Heart left ventricle (tissue), 16 donors: ENCODE data around the gene OTOF. TPM values are rescaled to one million over a fixed set of nuclear protein-coding genes. Genes with fewer than 3 reads are reported as not detected.

ENCODE experiments used
- ATAC-seq, 4 donors: fragments of 200-7000 bp; cut with Tn5 transposase; one replicate each; pipeline ENCODE4 v1.9.1; 2020 to 2022; ENCODE audit warnings: moderate library complexity in 4 of 4, mild to moderate bottlenecking in 3 of 4, moderate number of reproducible peaks in 1 of 4
- DNase-seq, 5 donors: peaks; one replicate each; pipeline ENCODE4 v3.0.0-alpha.2; 2020
- H3K27ac ChIP-seq, 12 donors: fragments of 200-600 bp; sonication (generic) in 4 of 12; one replicate each; pipeline versions ENCODE4 v1.5.0 to v1.8.0; 2016 to 2022; ENCODE audit warnings: mild to moderate bottlenecking in 2 of 12
- H3K27me3 ChIP-seq, 9 donors: fragments of 200-600 bp; sonication (generic) in 2 of 9; one replicate each; pipeline versions ENCODE4 v1.5.1 to v1.8.0; 2016 to 2022; ENCODE audit warnings: mild to moderate bottlenecking in 3 of 9
- H3K36me3 ChIP-seq, 9 donors: fragments of 200-600 bp; sonication (generic) in 2 of 9; one replicate each; pipeline versions ENCODE4 v1.5.0 to v1.8.0; 2018 to 2022; ENCODE audit warnings: mild to moderate bottlenecking in 2 of 9
- H3K4me1 ChIP-seq, 12 donors: fragments of 200-600 bp; sonication (generic) in 4 of 12; one replicate each; pipeline versions ENCODE4 v1.5.0 to v1.8.0; 2016 to 2022; ENCODE audit warnings: mild to moderate bottlenecking in 3 of 12
- H3K4me3 ChIP-seq, 12 donors: fragments of 200-600 bp; sonication (generic) in 4 of 12; one replicate each; pipeline versions ENCODE4 v1.5.0 to v1.8.0; 2017 to 2022; ENCODE audit warnings: mild to moderate bottlenecking in 9 of 12, moderate library complexity in 4 of 12
- H3K9me3 ChIP-seq, 12 donors: fragments of 200-600 bp; sonication (generic) in 4 of 12; one replicate each; pipeline versions ENCODE4 v1.5.0 to v1.8.0; 2016 to 2022; ENCODE audit warnings: mild to moderate bottlenecking in 1 of 12
- CTCF ChIP-seq, 12 donors: fragments of 200-600 bp; sonication (generic) in 4 of 12; IDR thresholded peaks; one replicate each; pipeline versions ENCODE4 v1.5.0 to v1.8.0; 2018 to 2022; ENCODE audit warnings: antibody characterized with exemption in 12 of 12, mild to moderate bottlenecking in 5 of 12
- POLR2A ChIP-seq, 2 donors: fragments of 450-650 bp; IDR thresholded peaks; one replicate each; pipeline ENCODE4 v1.6.1; 2017; ENCODE audit warnings: antibody characterized with exemption in 2 of 2, mild to moderate bottlenecking in 2 of 2, moderate library complexity in 2 of 2
- whole genome bisulfite sequencing, 4 donors: extraction: QIAGEN DNeasy Blood & Tissue Kit in 2 of 4; methylation state at CpG; one replicate each; pipeline versions ENCODE4 v1.1.5 to v1.1.7; 2013 to 2018; 5-methylcytosine and 5-hydroxymethylcytosine counted together
- intact Hi-C, 10 donors: fragments of 100-400 bp; cut with DNase I; formaldehyde crosslinking; loops; one replicate each; pipeline versions ENCODE4 v1.11.1 to v1.14.2; 2022
- polyA plus RNA-seq, 2 donors: library from polyadenylated mRNA; stranded (reverse); fragments of 200-250 nt; gene quantifications; one replicate each; pipeline ENCODE4 v1.2.3, GENCODE V29; 2013
- total RNA-seq, 9 donors: library from RNA; depleted of rRNA in 2 of 9; stranded (reverse); fragments of >200 nt in 2 of 9; fragmentation: NEBNext Ultra II Directional in 3 of 9; extraction: Animal tissue kit (Norgen Biotek cat#: 25700) in 3 of 9; gene quantifications; one replicate each; pipeline versions ENCODE4 v1.1.0 to v1.2.4, GENCODE V29; 2016 to 2023
- donor health status: ischemic (EF 13 %, LVEDD 7.1; RV severe dilation, severe dysfunction).
- donor health status: healthy with polysubstance abuse.
- donor health status: DM: no; HTN: yes; CAD: no.
- donor health status: DM: no; HTN: no; CAD: no.
- donor health status: ischemic (EF 25% LVEDD 6.9; RV normal size, moderate dysfunction).
- donor health status: ischemic (EF 25% LVEDD 5.7; RV mildly dilated, moderate dysfunction).
- donor health status: healthy.
- donor health status: DM: yes; HTN: yes; CAD: no.
- donor health status: ischemic (EF 35%, LVEDD 5.7; RV mildly dilated, moderate dysfunction).
- donor health status: nonischemic (EF 11% LVEDD 7.7; RV severe dilation, severe dysfunction).
- donor health status: DM: yes; HTN: yes; CAD: no.
- donor health status: PGD.
- donor health status: ischemic (EF 29% LVEDD 5.4; RV normal size, mild dysfunction).
- donor health status: nonischemic (EF 23%, LVEDD 6.1; RV moderate dilation, normal function).

Gene OTOF
- total and polyA plus RNA-seq, 11 donors, result 0.03 to 0.14 (median 0.04) TPM; not detected in 8

GRCh38 chr2:26477126-26477910 is 606 bp downstream of the OTOF start:
- intact Hi-C loops, result no loop called here
- H3K36me3 ChIP-seq, result no peaks in the 10 kb centered on the region
- 40 to 55% (median 45%) methylated on average over 22 to 33 of the region's 33 CpGs for WGBS, 4 donors
- no peaks in the 10 kb centered on the region for H3K27me3 ChIP-seq
- H3K9me3 ChIP-seq, result no peaks in the 10 kb centered on the region
- no peak overlapping the region for H3K4me3 ChIP-seq
- peaks cover 0 to 10% (median 6%) of the 10 kb centered on the region in 12 donors for H3K4me1 ChIP-seq
- H3K27ac ChIP-seq, result no peak overlapping the region
- peak in 1 of 5 donors; percentile 46 for DNase-seq
- no peak for TF ChIP-seq POLR2A (IDR thresholded peaks at IDR 0.05)
- no peak for TF ChIP-seq CTCF (IDR thresholded peaks at IDR 0.05)
- no peak for ATAC-seq

GRCh38 chr2:26475832-26476501 is 2.0 kb downstream of the OTOF start:
- peaks cover 0 to 10% (median 6%) of the 10 kb centered on the region in 12 donors for H3K4me1 ChIP-seq
- DNase-seq (peak in 1 of 5 donors; percentile 51), ATAC-seq (no peak)
- 81 to 86% (median 85%) methylated on average over 19 to 22 of the region's 22 CpGs for WGBS, 4 donors
- no peak overlapping the region for H3K4me3 ChIP-seq
- no peak overlapping the region for H3K27ac ChIP-seq
- no peaks in the 10 kb centered on the region for H3K27me3 ChIP-seq
- H3K9me3 ChIP-seq, result no peaks in the 10 kb centered on the region
- intact Hi-C loops, result no loop called here
- no peaks in the 10 kb centered on the region for H3K36me3 ChIP-seq
- TF ChIP-seq POLR2A (IDR thresholded peaks at IDR 0.05) (no peak), CTCF (IDR thresholded peaks at IDR 0.05) (no peak)

GRCh38 chr2:26475037-26475436 is 2.9 kb downstream of the OTOF start:
- ATAC-seq, result no peak
- peaks cover 0 to under 1% (median 0%) of the 10 kb centered on the region in 12 donors for H3K9me3 ChIP-seq
- H3K27ac ChIP-seq, result no peak overlapping the region
- H3K4me1 ChIP-seq, result peaks cover 0 to 10% (median 6%) of the 10 kb centered on the region in 12 donors
- no peak for DNase-seq
- H3K36me3 ChIP-seq, result no peaks in the 10 kb centered on the region
- WGBS, 4 donors, result 91 to 93% (median 92%) methylated on average over 5 to 6 of the region's 6 CpGs
- intact Hi-C loops, result no loop called here
- H3K27me3 ChIP-seq, result no peaks in the 10 kb centered on the region
- TF ChIP-seq POLR2A (IDR thresholded peaks at IDR 0.05) (no peak), CTCF (IDR thresholded peaks at IDR 0.05) (no peak)
- no peak overlapping the region for H3K4me3 ChIP-seq

GRCh38 chr2:26474261-26474785 is 3.6 kb downstream of the OTOF start:
- 92 to 95% (median 93%) methylated on average over 12 to 14 of the region's 14 CpGs for WGBS, 4 donors
- peak in 2 of 5 donors; percentile 10 to 37 for DNase-seq
- no peak for TF ChIP-seq CTCF (IDR thresholded peaks at IDR 0.05)
- no peak for TF ChIP-seq POLR2A (IDR thresholded peaks at IDR 0.05)

More at GRCh38 chr2:26474261-26474785, 3.6 kb downstream of the OTOF start:
- Histone ChIP-seq H3K9me3 (peaks cover 0 to 8% (median 3%) of the 10 kb centered on the region in 12 donors), H3K4me3 (no peak overlapping the region), H3K36me3 (no peaks in the 10 kb centered on the region), H3K27ac (no peak overlapping the region), H3K4me1 (peaks cover 0 to 10% (median 6%) of the 10 kb centered on the region in 12 donors), H3K27me3 (no peaks in the 10 kb centered on the region)
- ATAC-seq, result no peak
- intact Hi-C loops, result no loop called here
